Keratinocyte (primary cell): ENCODE results near the gene TMPRSS4.

Experiments
- CTCF ChIP-seq, 3 experiments: IDR thresholded peaks in 1 of 3; conservative IDR thresholded peaks in 1 of 3; optimal IDR thresholded peaks in 1 of 3; 2 replicates in 2 of 3; 3 replicates in 1 of 3; pipeline versions ENCODE3 to v1.5.1; 2011; ENCODE audit warnings: low read length in 3 of 3, mild to moderate bottlenecking in 3 of 3, moderate library complexity in 2 of 3, control low read depth in 1 of 3, inconsistent platforms in 1 of 3; ENCODE audit not compliant: insufficient read depth in 2 of 3; ENCODE audit errors: extremely low read depth in 1 of 3
- EZH2 ChIP-seq: IDR thresholded peaks from one replicate; pipeline ENCODE4 v1.6.1; 2012; ENCODE audit warnings: inconsistent platforms, mild to moderate bottlenecking, low read length, moderate library complexity

GRCh38 chr11:118169300-118170140 is 92.6 kb downstream of the TMPRSS4 start:
- no peak for TF ChIP-seq CTCF (optimal IDR thresholded peaks at IDR 0.05 in 1 of 3, IDR thresholded peaks at IDR 0.05 in 1 of 3, conservative IDR thresholded peaks at IDR 0.05 in 1 of 3; ENCODE audit: extremely low read depth in 1 of 3, insufficient read depth in 2 of 3, low read length in 3 of 3)
- no peak for TF ChIP-seq EZH2
